Right lobe of liver (tissue), 6 donors: ENCODE results near the gene ANKRD44. TPM values are rescaled to one million over a fixed set of nuclear protein-coding genes. Genes with fewer than 3 reads are reported as not detected.

Source experiments
- ATAC-seq, 4 donors: fragments of 200-7000 bp; cut with Tn5 transposase; one replicate each; pipeline ENCODE4 v1.9.1; 2020; ENCODE audit warnings: mild to moderate bottlenecking in 4 of 4, moderate library complexity in 4 of 4
- DNase-seq, 3 donors: peaks; one replicate each; pipeline ENCODE4 v3.0.0-alpha.2; 2020
- H3K27ac ChIP-seq, 3 donors: fragments of 200-600 bp; one replicate each; pipeline ENCODE4 v1.8.0; 2022
- H3K27me3 ChIP-seq, 2 donors: fragments of 200-600 bp; one replicate each; pipeline ENCODE4 v1.8.0; 2022
- H3K36me3 ChIP-seq, 4 donors: fragments of 200-600 bp; sonication (generic) in 1 of 4; one replicate each; pipeline versions ENCODE4 v1.5.1 to v1.8.0; 2017 to 2022; ENCODE audit warnings: control low read depth in 1 of 4
- H3K4me1 ChIP-seq, 4 donors: fragments of 200-600 bp; sonication (generic) in 1 of 4; one replicate each; pipeline versions ENCODE4 v1.5.1 to v1.8.0; 2017 to 2022; ENCODE audit warnings: control low read depth in 1 of 4
- H3K4me3 ChIP-seq, 3 donors: fragments of 200-600 bp; one replicate each; pipeline ENCODE4 v1.8.0; 2022
- H3K9me3 ChIP-seq, 4 donors: fragments of 200-600 bp; sonication (generic) in 1 of 4; one replicate each; pipeline versions ENCODE4 v1.5.1 to v1.8.0; 2017 to 2022; ENCODE audit warnings: control low read depth in 1 of 4
- POLR2A ChIP-seq: fragments of 450-650 bp; IDR thresholded peaks from one replicate; pipeline ENCODE4 v1.6.1; 2017; ENCODE audit warnings: antibody characterized with exemption, mild to moderate bottlenecking
- WGBS: methylation state at CpG from one replicate; pipeline ENCODE4 v1.1.6; 2018; ENCODE audit warnings: low coverage, low lambda C conversion rate; ENCODE audit not compliant: insufficient coverage; ENCODE audit errors: missing lambda C conversion rate; 5-methylcytosine and 5-hydroxymethylcytosine counted together
- intact Hi-C, 2 donors: fragments of 100-400 bp; cut with DNase I; formaldehyde crosslinking; loops; one replicate each; pipeline versions ENCODE4 v1.11.2 to v1.14.1; 2022
- total RNA-seq, 6 experiments: library from RNA; depleted of rRNA in 2 of 6; stranded (reverse); fragments of >200 nt in 2 of 6; fragmentation: NEBNext Ultra II Directional in 3 of 6; extraction: Animal tissue kit (Norgen Biotek cat#: 25700) in 3 of 6; gene quantifications; one replicate each; pipeline versions ENCODE4 v1.1.0 to v1.2.4, GENCODE V29; 2016 to 2023
- TF ChIP-seq, protein P1 (sequence below), 4 donors: fragments of 200-600 bp in 3 of 4; fragments of 450-650 bp in 1 of 4; IDR thresholded peaks; one replicate each; pipeline versions ENCODE4 v1.5.1 to v1.8.0; 2016 to 2022; ENCODE audit warnings: antibody characterized with exemption in 4 of 4, mild to moderate bottlenecking in 2 of 4
- donor health status: DM: no; HTN: yes; CAD: no.
- donor health status: DM: no; HTN: no; CAD: no.
- donor health status: DM: no; HTN: no; CAD: no.
- donor health status: DM: no; HTN: yes; CAD: no.
- donor health status: DM: no; HTN: yes; CAD: no.

ANKRD44 gene
- total RNA-seq, 6 experiments from 2014 or later, result 7.9 to 19.5 (median 13.3) TPM

DNA sequence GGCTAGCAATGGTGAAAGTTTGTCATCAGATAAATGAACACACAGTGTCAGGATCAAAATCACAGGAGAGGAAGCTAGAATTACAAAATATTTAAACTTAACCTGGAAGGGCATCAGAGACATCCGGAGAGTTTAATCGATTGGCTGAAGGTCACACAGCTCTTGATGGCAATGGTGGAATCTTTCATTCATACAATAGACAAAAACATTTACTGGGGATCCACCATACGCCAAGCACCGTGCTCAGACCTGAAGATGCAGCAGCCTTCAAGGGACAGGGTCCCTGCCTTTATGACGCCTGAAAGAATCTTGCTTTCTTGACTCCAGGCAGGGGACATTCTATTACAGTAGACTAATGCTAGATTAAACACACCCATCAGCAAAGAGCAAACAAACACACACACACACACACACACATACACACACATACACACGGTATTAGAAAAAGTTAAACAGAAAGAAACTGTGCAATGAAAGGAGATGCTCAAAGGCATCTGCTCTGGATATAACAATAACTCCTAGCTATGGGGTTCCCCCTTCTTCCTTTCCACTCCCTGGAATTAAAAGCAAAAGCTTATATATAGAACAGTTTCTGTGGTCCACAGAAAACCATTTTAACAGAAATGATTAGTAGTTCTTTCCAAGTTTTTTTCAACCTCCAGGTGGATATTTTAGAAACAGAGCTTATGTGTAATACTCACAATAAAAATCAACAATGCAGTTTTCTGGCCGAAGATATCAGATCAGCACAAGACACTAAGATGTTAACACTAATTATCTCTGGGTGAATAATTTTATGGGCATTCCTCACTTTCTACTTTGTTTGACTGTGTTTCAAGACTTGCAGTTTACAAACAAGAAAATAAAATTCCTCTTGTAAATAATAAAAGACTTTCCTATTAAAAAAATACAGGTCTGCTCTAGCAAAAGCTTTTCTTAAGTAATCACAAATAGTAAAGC, 151.7 kb downstream of the ANKRD44 start:
- Histone ChIP-seq H3K4me3 (peak overlapping the region in 1 of 3 donors; percentile 7), H3K9me3 (no peaks in the 10 kb centered on the region), H3K27ac (peak overlapping the region in 2 of 3 donors; percentile 58 to 82), H3K27me3 (no peaks in the 10 kb centered on the region), H3K36me3 (no peaks in the 10 kb centered on the region), H3K4me1 (peaks cover 0 to 16% (median 3%) of the 10 kb centered on the region in 4 donors)
- ATAC-seq, result peak; percentile 68 to 90 (median 82)
- intact Hi-C loops, result no loop called here
- TF ChIP-seq, protein P1, sequence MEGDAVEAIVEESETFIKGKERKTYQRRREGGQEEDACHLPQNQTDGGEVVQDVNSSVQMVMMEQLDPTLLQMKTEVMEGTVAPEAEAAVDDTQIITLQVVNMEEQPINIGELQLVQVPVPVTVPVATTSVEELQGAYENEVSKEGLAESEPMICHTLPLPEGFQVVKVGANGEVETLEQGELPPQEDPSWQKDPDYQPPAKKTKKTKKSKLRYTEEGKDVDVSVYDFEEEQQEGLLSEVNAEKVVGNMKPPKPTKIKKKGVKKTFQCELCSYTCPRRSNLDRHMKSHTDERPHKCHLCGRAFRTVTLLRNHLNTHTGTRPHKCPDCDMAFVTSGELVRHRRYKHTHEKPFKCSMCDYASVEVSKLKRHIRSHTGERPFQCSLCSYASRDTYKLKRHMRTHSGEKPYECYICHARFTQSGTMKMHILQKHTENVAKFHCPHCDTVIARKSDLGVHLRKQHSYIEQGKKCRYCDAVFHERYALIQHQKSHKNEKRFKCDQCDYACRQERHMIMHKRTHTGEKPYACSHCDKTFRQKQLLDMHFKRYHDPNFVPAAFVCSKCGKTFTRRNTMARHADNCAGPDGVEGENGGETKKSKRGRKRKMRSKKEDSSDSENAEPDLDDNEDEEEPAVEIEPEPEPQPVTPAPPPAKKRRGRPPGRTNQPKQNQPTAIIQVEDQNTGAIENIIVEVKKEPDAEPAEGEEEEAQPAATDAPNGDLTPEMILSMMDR (IDR thresholded peaks at IDR 0.05), result no peak
- peak; percentile 23 for TF ChIP-seq POLR2A
- no peak for DNase-seq
- 19% methylated on average over 7 of the region's 7 CpGs for WGBS

- H3K4me1 ChIP-seq, result peaks cover 0 to 16% (median 3%) of the 10 kb centered on the region in 4 donors
- TF ChIP-seq, protein P1 (IDR thresholded peaks at IDR 0.05), result no peak
- TF ChIP-seq POLR2A, result no peak
- intact Hi-C loops, result no loop called here
- H3K27ac ChIP-seq, result peak overlapping the region in 2 of 3 donors; percentile 58 to 82
- WGBS, result 69% methylated on average over 9 of the region's 9 CpGs
- ATAC-seq (no peak), DNase-seq (no peak)
- H3K9me3 ChIP-seq, result no peaks in the 10 kb centered on the region
- H3K27me3 ChIP-seq, result no peaks in the 10 kb centered on the region
- no peaks in the 10 kb centered on the region for H3K36me3 ChIP-seq
- H3K4me3 ChIP-seq, result peak overlapping the region in 1 of 3 donors; percentile 7
These were observed 152.6 kb downstream of the ANKRD44 start for GRCh38 chr2:197157879-197158537.

- TF ChIP-seq, protein P1 (IDR thresholded peaks at IDR 0.05), result no peak
- TF ChIP-seq POLR2A, result no peak
- peaks cover 0 to 19% (median 3%) of the 10 kb centered on the region in 4 donors for H3K4me1 ChIP-seq
- WGBS, result 67% methylated on average over 6 of the region's 6 CpGs
- intact Hi-C loops, result no loop called here
- ATAC-seq (no peak), DNase-seq (no peak)
- no peaks in the 10 kb centered on the region for H3K36me3 ChIP-seq
- H3K27me3 ChIP-seq, result no peaks in the 10 kb centered on the region
- H3K27ac ChIP-seq, result no peak overlapping the region
- H3K4me3 ChIP-seq, result no peak overlapping the region
- H3K9me3 ChIP-seq, result no peaks in the 10 kb centered on the region
These were observed 153.8 kb downstream of the ANKRD44 start for GRCh38 chr2:197156771-197157170.

GRCh38 chr2:197152451-197153228, 157.9 kb downstream of the ANKRD44 start:
- DNase-seq, result no peak
- Histone ChIP-seq H3K36me3 (no peaks in the 10 kb centered on the region), H3K4me1 (peaks cover 0 to 3% (median 0%) of the 10 kb centered on the region in 4 donors), H3K9me3 (no peaks in the 10 kb centered on the region), H3K4me3 (no peak overlapping the region), H3K27me3 (no peaks in the 10 kb centered on the region), H3K27ac (peak overlapping the region in 1 of 3 donors; percentile 7)
- WGBS, result 45% methylated on average over 7 of the region's 7 CpGs
- TF ChIP-seq POLR2A, result no peak
- TF ChIP-seq, protein P1 (IDR thresholded peaks at IDR 0.05), result no peak
- intact Hi-C loops, result no loop called here
- peak; percentile 51 to 74 (median 62) for ATAC-seq
